Spleen (tissue), 11 donors: ENCODE results near the gene ARID5A. TPM values are rescaled to one million over a fixed set of nuclear protein-coding genes. Genes with fewer than 3 reads are reported as not detected.

Source experiments
- DNase-seq: peaks from one replicate; pipeline ENCODE4 v3.0.0-alpha.2; 2020
- H3K27ac ChIP-seq, 8 donors: fragments of 200-600 bp; sonication (generic) in 7 of 8; 1 replicate in 4 of 8; 2 replicates in 4 of 8; pipeline versions ENCODE4 v1.5.0 to v1.8.0; 2016 to 2021; ENCODE audit warnings: inconsistent platforms in 4 of 8, mild to moderate bottlenecking in 4 of 8, moderate library complexity in 1 of 8
- H3K27me3 ChIP-seq, 7 donors: fragments of 200-600 bp; sonication (generic) in 6 of 7; replicated peaks in 1 of 7; 1 replicate in 4 of 7; 2 replicates in 3 of 7; pipeline versions ENCODE4 v1.5.0 to v1.8.0; 2016 to 2021; ENCODE audit warnings: inconsistent platforms in 3 of 7, mild to moderate bottlenecking in 1 of 7
- H3K36me3 ChIP-seq, 6 donors: fragments of 200-600 bp; sonication (generic) in 5 of 6; 1 replicate in 4 of 6; 2 replicates in 2 of 6; pipeline versions ENCODE4 v1.5.0 to v1.8.0; 2016 to 2021; ENCODE audit warnings: inconsistent platforms in 2 of 6
- H3K4me1 ChIP-seq, 6 donors: fragments of 200-600 bp; sonication (generic) in 5 of 6; 1 replicate in 3 of 6; 2 replicates in 3 of 6; pipeline versions ENCODE4 v1.5.0 to v1.8.0; 2016 to 2021; ENCODE audit warnings: inconsistent platforms in 3 of 6
- H3K4me3 ChIP-seq, 8 donors: fragments of 200-600 bp; sonication (generic) in 7 of 8; 1 replicate in 4 of 8; 2 replicates in 4 of 8; pipeline versions ENCODE4 v1.5.0 to v1.8.0; 2016 to 2021; ENCODE audit warnings: inconsistent platforms in 4 of 8, mild to moderate bottlenecking in 4 of 8, moderate library complexity in 2 of 8
- H3K9me3 ChIP-seq, 8 donors: fragments of 200-600 bp; sonication (generic) in 7 of 8; 1 replicate in 4 of 8; 2 replicates in 4 of 8; pipeline versions ENCODE4 v1.5.0 to v1.8.0; 2016 to 2021; ENCODE audit warnings: inconsistent platforms in 4 of 8
- POLR2A ChIP-seq, 3 donors: fragments of 450-650 bp; IDR thresholded peaks; one replicate each; pipeline ENCODE4 v1.5.1; 2017; ENCODE audit warnings: antibody characterized with exemption in 3 of 3, mild to moderate bottlenecking in 1 of 3
- POLR2AphosphoS5 ChIP-seq, 3 donors: sonication (generic); formaldehyde crosslinking; IDR thresholded peaks; one replicate each; pipeline ENCODE4 v1.5.1; 2017; ENCODE audit warnings: antibody characterized with exemption in 3 of 3
- WGBS, 5 donors: extraction: QIAGEN DNeasy Blood & Tissue Kit in 3 of 5; methylation state at CpG; one replicate each; pipeline versions ENCODE4 v1.1.5 to v1.1.7; 2013 to 2018; 5-methylcytosine and 5-hydroxymethylcytosine counted together
- intact Hi-C: fragments of 100-400 bp; cut with DNase I; formaldehyde crosslinking; loops from one replicate; pipeline ENCODE4 v1.15.0; 2023; ENCODE audit warnings: low total_unique reads
- polyA plus RNA-seq, 3 donors: library from polyadenylated mRNA; stranded (reverse); fragments of 200-250 nt; gene quantifications; one replicate each; pipeline ENCODE4 v1.2.1, GENCODE V29; 2013
- total RNA-seq, 7 donors: library from RNA; depleted of rRNA in 3 of 7; stranded (reverse); fragments of >200 nt in 3 of 7; fragmentation: NEBNext Ultra II Directional in 4 of 7; extraction: Animal tissue kit (Norgen Biotek cat#: 25700) in 4 of 7; gene quantifications; one replicate each; pipeline versions ENCODE4 v1.1.0 to v1.2.1, GENCODE V29; 2016 to 2021
- TF ChIP-seq, protein P1 (sequence below), 11 experiments: fragments of 200-600 bp in 7 of 11; fragments of 450-650 bp in 4 of 11; sonication (generic) in 4 of 11; IDR thresholded peaks in 8 of 11; conservative IDR thresholded peaks in 3 of 11; 1 replicate in 7 of 11; 2 replicates in 4 of 11; pipeline versions ENCODE4 v1.4.0 to v1.8.0; 2016 to 2021; ENCODE audit warnings: antibody characterized with exemption in 11 of 11, inconsistent platforms in 4 of 11, mild to moderate bottlenecking in 1 of 11
- donor health status: healthy with polysubstance abuse.
- donor health status: DM: no; HTN: no; CAD: no; lungs with moderate emphysema.
- donor health status: DM: no; HTN: no; CAD: no.
- donor health status: Bipolar disorder and iron deficiency.
- donor health status: healthy.
- donor health status: DM: no; HTN: no; CAD: no.
- donor health status: DM: yes; HTN: yes; CAD: no.

The ARID5A gene
- total and polyA plus RNA-seq, 10 donors = 30.8 to 121 (median 48.9) TPM

- 84 to 100% (median 92%) methylated on average over 1 of the region's 1 CpG for WGBS, 5 donors
- peaks cover 0 to 6% (median under 1%) of the 10 kb centered on the region in 6 donors for H3K4me1 ChIP-seq
- no peak overlapping the region for H3K27ac ChIP-seq
- no peaks in the 10 kb centered on the region for H3K27me3 ChIP-seq
- H3K36me3 ChIP-seq = no peaks in the 10 kb centered on the region
- H3K9me3 ChIP-seq = peaks cover 0 to 26% (median 20%) of the 10 kb centered on the region in 8 donors
- intact Hi-C loops = no loop called here
- H3K4me3 ChIP-seq = no peak overlapping the region
- no peak for TF ChIP-seq POLR2A (IDR thresholded peaks at IDR 0.05)
- no peak for TF ChIP-seq POLR2AphosphoS5 (IDR thresholded peaks at IDR 0.05)
- TF ChIP-seq, protein P1, sequence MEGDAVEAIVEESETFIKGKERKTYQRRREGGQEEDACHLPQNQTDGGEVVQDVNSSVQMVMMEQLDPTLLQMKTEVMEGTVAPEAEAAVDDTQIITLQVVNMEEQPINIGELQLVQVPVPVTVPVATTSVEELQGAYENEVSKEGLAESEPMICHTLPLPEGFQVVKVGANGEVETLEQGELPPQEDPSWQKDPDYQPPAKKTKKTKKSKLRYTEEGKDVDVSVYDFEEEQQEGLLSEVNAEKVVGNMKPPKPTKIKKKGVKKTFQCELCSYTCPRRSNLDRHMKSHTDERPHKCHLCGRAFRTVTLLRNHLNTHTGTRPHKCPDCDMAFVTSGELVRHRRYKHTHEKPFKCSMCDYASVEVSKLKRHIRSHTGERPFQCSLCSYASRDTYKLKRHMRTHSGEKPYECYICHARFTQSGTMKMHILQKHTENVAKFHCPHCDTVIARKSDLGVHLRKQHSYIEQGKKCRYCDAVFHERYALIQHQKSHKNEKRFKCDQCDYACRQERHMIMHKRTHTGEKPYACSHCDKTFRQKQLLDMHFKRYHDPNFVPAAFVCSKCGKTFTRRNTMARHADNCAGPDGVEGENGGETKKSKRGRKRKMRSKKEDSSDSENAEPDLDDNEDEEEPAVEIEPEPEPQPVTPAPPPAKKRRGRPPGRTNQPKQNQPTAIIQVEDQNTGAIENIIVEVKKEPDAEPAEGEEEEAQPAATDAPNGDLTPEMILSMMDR (IDR thresholded peaks at IDR 0.05 in 8 of 11, conservative IDR thresholded peaks at IDR 0.05 in 3 of 11) = no peak
- DNase-seq = no peak
Observed at GRCh38 chr2:96491860-96492497, 44.6 kb upstream of the ARID5A start.

GRCh38 chr2:96493072-96493471, 43.5 kb upstream of the ARID5A start:
- DNase-seq = no peak
- Histone ChIP-seq H3K4me1 (no peaks in the 10 kb centered on the region), H3K9me3 (peaks cover 0 to 26% (median 20%) of the 10 kb centered on the region in 8 donors), H3K27me3 (no peaks in the 10 kb centered on the region), H3K36me3 (no peaks in the 10 kb centered on the region), H3K4me3 (no peak overlapping the region), H3K27ac (no peak overlapping the region)
- TF ChIP-seq, protein P1 (IDR thresholded peaks at IDR 0.05 in 8 of 11, conservative IDR thresholded peaks at IDR 0.05 in 3 of 11) = no peak
- TF ChIP-seq POLR2A (IDR thresholded peaks at IDR 0.05) (no peak), POLR2AphosphoS5 (IDR thresholded peaks at IDR 0.05) (no peak)
- 84 to 93% (median 91%) methylated on average over 5 of the region's 5 CpGs for WGBS, 5 donors
- intact Hi-C loops = no loop called here

DNA sequence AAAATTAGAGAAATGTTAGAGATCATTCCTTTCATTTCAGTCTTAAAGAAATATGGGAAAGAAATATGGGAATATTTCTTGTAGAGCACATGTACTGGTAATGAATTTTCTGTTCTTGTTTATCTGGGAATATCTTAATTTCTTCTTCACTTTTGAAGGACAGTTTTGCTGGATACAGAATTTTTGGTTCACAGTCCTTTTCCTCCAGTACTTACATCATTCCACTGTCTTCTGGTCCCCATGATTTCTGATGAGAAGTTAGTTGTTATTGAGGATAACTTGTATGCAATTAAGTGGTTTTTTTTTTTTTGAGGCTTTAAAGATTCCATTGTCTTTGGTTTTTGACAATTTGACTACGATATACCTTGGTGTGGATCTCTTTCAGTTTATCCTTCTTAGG, 42.4 kb upstream of the ARID5A start:
- H3K36me3 ChIP-seq = no peaks in the 10 kb centered on the region
- TF ChIP-seq, protein P1 (IDR thresholded peaks at IDR 0.05 in 8 of 11, conservative IDR thresholded peaks at IDR 0.05 in 3 of 11) = no peak
- TF ChIP-seq POLR2AphosphoS5 (IDR thresholded peaks at IDR 0.05) = no peak
- no peak for TF ChIP-seq POLR2A (IDR thresholded peaks at IDR 0.05)
- no peak overlapping the region for H3K4me3 ChIP-seq
- intact Hi-C loops = no loop called here
- no peak overlapping the region for H3K27ac ChIP-seq
- no peaks in the 10 kb centered on the region for H3K27me3 ChIP-seq
- peaks cover 0 to 26% (median 20%) of the 10 kb centered on the region in 8 donors for H3K9me3 ChIP-seq
- WGBS, 5 donors = 94 to 100% (median 97%) methylated on average over 1 of the region's 1 CpG
- H3K4me1 ChIP-seq = no peaks in the 10 kb centered on the region
- DNase-seq = no peak

- no peak overlapping the region for H3K27ac ChIP-seq
- H3K36me3 ChIP-seq = no peaks in the 10 kb centered on the region
- H3K27me3 ChIP-seq = peaks cover 0 to 7% (median 0%) of the 10 kb centered on the region in 7 donors
- WGBS, 5 donors = 71 to 85% (median 79%) methylated on average over 6 of the region's 6 CpGs
- intact Hi-C loops = no loop called here
- TF ChIP-seq POLR2AphosphoS5 (IDR thresholded peaks at IDR 0.05) (no peak), POLR2A (IDR thresholded peaks at IDR 0.05) (no peak)
- TF ChIP-seq, protein P1 (IDR thresholded peaks at IDR 0.05 in 8 of 11, conservative IDR thresholded peaks at IDR 0.05 in 3 of 11) = no peak
- peaks cover 0 to 12% (median under 1%) of the 10 kb centered on the region in 6 donors for H3K4me1 ChIP-seq
- H3K9me3 ChIP-seq = peaks cover 0 to 26% (median 20%) of the 10 kb centered on the region in 8 donors
- no peak for DNase-seq
- no peak overlapping the region for H3K4me3 ChIP-seq
Observed at GRCh38 chr2:96495982-96496629, 40.4 kb upstream of the ARID5A start.
